Neural progenitor cell (in vitro differentiated cells): ENCODE measurements around the gene SLC23A1. TPM values are rescaled to one million over a fixed set of nuclear protein-coding genes. Genes with fewer than 3 reads are reported as not detected.

Experiments
- DNase-seq: peaks from one replicate; pipeline ENCODE4 v3.0.0-alpha.2; 2016; ENCODE audit warnings: low spot score
- H2AFZ ChIP-seq: fragments of 200-600 bp; sonication (generic); replicated peaks from 2 replicates; pipeline ENCODE4 v1.6.1; 2016; ENCODE audit warnings: antibody characterized with exemption
- H3F3A ChIP-seq: fragments of 200-600 bp; sonication (generic); 2 replicates; pipeline ENCODE4 v1.6.1; 2016; ENCODE audit warnings: antibody characterized with exemption, low read depth
- H3K27ac ChIP-seq: fragments of 200-600 bp; sonication (generic); 2 replicates; pipeline ENCODE4 v1.5.1; 2016; ENCODE audit warnings: mild to moderate bottlenecking
- H3K27me3 ChIP-seq: fragments of 200-600 bp; sonication (generic); 2 replicates; pipeline ENCODE4 v1.6.1; 2016; ENCODE audit warnings: mild to moderate bottlenecking, moderate library complexity
- H3K36me3 ChIP-seq: fragments of 200-600 bp; sonication (generic); 2 replicates; pipeline ENCODE4 v1.5.1; 2016
- H3K4me1 ChIP-seq: fragments of 200-600 bp; sonication (generic); 2 replicates; pipeline ENCODE4 v1.6.1; 2016; ENCODE audit warnings: mixed run types
- H3K4me2 ChIP-seq: fragments of 200-600 bp; sonication (generic); 2 replicates; pipeline ENCODE4 v1.6.1; 2016
- H3K4me3 ChIP-seq: fragments of 200-600 bp; sonication (generic); 2 replicates; pipeline ENCODE4 v1.5.1; 2016
- H3K79me2 ChIP-seq: fragments of 200-600 bp; sonication (generic); 2 replicates; pipeline ENCODE4 v1.6.1; 2016; ENCODE audit warnings: low read depth
- H3K9ac ChIP-seq: fragments of 200-600 bp; sonication (generic); 2 replicates; pipeline ENCODE4 v1.6.1; 2016
- H3K9me3 ChIP-seq: fragments of 200-600 bp; sonication (generic); 2 replicates; pipeline ENCODE4 v1.5.1; 2016; ENCODE audit warnings: low read depth
- H4K20me1 ChIP-seq: fragments of 200-600 bp; sonication (generic); 2 replicates; pipeline ENCODE4 v1.6.1; 2016; ENCODE audit warnings: low read depth
- H3K27ac Mint-ChIP-seq: 3 replicates; pipeline ENCODE4 v1.8.0; 2021; ENCODE audit warnings: mixed read lengths
- H3K27me3 Mint-ChIP-seq: 2 replicates; pipeline ENCODE4 v1.8.0; 2022; ENCODE audit warnings: low read depth, mild to moderate bottlenecking, inconsistent platforms, moderate library complexity, mixed read lengths; ENCODE audit not compliant: insufficient read depth
- H3K36me3 Mint-ChIP-seq: 3 replicates; pipeline ENCODE4 v1.8.0; 2021; ENCODE audit warnings: mixed read lengths
- H3K4me1 Mint-ChIP-seq: 3 replicates; pipeline ENCODE4 v1.8.0; 2021; ENCODE audit warnings: mixed read lengths
- H3K4me3 Mint-ChIP-seq: 3 replicates; pipeline ENCODE4 v1.8.0; 2021; ENCODE audit warnings: mild to moderate bottlenecking, moderate library complexity, mixed read lengths
- H3K9me3 Mint-ChIP-seq: 3 replicates; pipeline ENCODE4 v1.8.0; 2020; ENCODE audit warnings: mixed read lengths
- EZH2 ChIP-seq: fragments of 200-600 bp; sonication (generic); IDR thresholded peaks from 2 replicates; pipeline ENCODE4 v1.6.1; 2017; ENCODE audit warnings: antibody characterized with exemption, mild to moderate bottlenecking, moderate library complexity
- EZH2phosphoT487 ChIP-seq: fragments of 200-600 bp; sonication (generic); IDR thresholded peaks from 2 replicates; pipeline ENCODE4 v1.6.1; 2017; ENCODE audit warnings: antibody characterized with exemption
- total RNA-seq: library from RNA; depleted of rRNA; stranded (reverse); fragments of >200 nt; gene quantifications from 2 replicates; pipeline ENCODE4 v1.2.3, GENCODE V29; 2015; ENCODE audit warnings: low replicate concordance
- TF ChIP-seq, protein P1 (sequence below): fragments of 200-600 bp; sonication (generic); IDR thresholded peaks from 2 replicates; pipeline ENCODE4 v1.5.1; 2017; ENCODE audit warnings: antibody characterized with exemption, mild to moderate bottlenecking

Gene SLC23A1
- total RNA-seq, 1 donor from 2014 or later = not detected

DNA sequence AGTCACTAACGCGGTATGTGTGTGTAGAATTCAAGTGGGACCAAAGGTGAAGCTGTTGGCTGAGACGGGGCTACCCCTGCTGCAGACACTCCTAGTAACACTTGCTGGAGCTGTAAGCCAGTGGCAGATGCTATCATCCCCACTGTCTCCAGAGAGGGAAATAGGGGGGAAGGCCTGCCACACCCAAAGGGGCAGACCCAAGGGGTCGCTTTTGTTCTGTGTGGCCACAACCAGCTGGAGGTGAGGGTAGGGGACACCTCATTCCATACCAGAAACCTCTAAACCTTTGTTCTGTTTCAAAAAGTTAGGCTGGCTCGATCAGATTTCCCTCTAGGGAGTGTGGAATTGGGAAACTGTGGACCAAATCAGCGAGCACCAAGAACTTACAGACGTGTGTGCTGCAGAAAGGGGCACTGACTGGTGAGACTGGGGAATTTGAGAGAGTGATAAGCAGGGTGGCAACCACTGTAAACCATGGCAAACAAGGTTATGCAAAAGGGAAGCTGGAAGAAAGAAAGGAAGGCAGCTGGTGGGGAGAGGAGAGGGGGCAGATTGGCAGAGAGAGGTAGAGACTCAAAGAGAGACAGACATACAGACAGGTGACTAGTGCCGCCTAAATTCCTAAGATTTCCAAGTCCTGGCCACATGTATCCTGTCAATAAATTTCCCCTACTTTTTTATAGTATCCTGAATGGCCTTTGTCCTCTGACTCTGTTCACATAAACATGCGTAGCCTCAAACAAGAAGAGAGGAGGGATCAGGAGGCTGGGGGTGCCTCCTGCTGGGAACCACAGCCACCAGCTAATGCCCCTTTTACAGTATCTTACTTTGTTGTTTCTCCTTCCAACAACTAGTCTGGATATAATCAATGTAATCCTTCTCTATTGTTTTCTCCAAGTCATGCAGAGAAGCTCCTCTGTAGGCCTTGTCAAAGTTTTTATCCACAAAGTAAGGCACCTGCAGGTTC, 36.4 kb upstream of the SLC23A1 start:
- Mint-ChIP-seq H3K9me3 (no peaks in the 10 kb centered on the region), H3K27ac (no peak overlapping the region), H3K36me3 (peaks cover 18% of the 10 kb centered on the region), H3K4me1 (peaks cover 26% of the 10 kb centered on the region), H3K4me3 (no peak overlapping the region), H3K27me3 (no peaks in the 10 kb centered on the region)
- peaks cover 38% of the 10 kb centered on the region for H3K4me1 ChIP-seq
- no peaks in the 10 kb centered on the region for H3K79me2 ChIP-seq
- peak overlapping the region; percentile 77 for H3K4me2 ChIP-seq
- peak overlapping the region; percentile 24 for H3K4me3 ChIP-seq
- H4K20me1 ChIP-seq = no peaks in the 10 kb centered on the region
- no peaks in the 10 kb centered on the region for H3K9me3 ChIP-seq
- TF ChIP-seq EZH2 = no peak
- TF ChIP-seq EZH2phosphoT487 = peak; percentile 69
- TF ChIP-seq, protein P1, sequence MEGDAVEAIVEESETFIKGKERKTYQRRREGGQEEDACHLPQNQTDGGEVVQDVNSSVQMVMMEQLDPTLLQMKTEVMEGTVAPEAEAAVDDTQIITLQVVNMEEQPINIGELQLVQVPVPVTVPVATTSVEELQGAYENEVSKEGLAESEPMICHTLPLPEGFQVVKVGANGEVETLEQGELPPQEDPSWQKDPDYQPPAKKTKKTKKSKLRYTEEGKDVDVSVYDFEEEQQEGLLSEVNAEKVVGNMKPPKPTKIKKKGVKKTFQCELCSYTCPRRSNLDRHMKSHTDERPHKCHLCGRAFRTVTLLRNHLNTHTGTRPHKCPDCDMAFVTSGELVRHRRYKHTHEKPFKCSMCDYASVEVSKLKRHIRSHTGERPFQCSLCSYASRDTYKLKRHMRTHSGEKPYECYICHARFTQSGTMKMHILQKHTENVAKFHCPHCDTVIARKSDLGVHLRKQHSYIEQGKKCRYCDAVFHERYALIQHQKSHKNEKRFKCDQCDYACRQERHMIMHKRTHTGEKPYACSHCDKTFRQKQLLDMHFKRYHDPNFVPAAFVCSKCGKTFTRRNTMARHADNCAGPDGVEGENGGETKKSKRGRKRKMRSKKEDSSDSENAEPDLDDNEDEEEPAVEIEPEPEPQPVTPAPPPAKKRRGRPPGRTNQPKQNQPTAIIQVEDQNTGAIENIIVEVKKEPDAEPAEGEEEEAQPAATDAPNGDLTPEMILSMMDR = no peak
- peak overlapping the region; percentile 82 for H3K27ac ChIP-seq
- DNase-seq = peak; percentile 80
- no peaks in the 10 kb centered on the region for H3K27me3 ChIP-seq
- H3K36me3 ChIP-seq = no peaks in the 10 kb centered on the region
- H2AFZ ChIP-seq = no peak overlapping the region
- H3F3A ChIP-seq = peaks cover 42% of the 10 kb centered on the region
- H3K9ac ChIP-seq = no peak overlapping the region

DNA sequence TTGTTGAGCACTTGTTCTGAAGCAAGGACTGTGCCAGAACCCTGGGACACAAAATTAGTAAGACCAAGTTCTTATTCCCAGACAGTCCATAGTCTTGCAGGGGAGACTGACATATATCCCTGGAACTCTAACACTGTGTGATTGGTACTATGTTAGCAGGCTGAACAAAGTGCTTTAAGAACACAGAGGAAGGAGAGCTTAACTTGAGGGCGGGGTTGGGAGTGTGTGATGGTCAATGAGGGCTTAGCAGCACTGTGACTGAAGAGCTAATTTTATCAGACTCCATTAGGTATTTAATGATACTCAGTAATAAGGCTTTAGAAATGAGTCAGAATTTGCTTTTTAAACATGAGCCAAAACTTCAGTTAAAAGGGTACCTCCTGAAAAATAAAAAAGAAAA, 35.7 kb upstream of the SLC23A1 start:
- Mint-ChIP-seq H3K9me3 (no peaks in the 10 kb centered on the region), H3K4me3 (no peak overlapping the region), H3K36me3 (peaks cover 13% of the 10 kb centered on the region), H3K27me3 (no peaks in the 10 kb centered on the region), H3K27ac (no peak overlapping the region), H3K4me1 (peaks cover 26% of the 10 kb centered on the region)
- no peak overlapping the region for H2AFZ ChIP-seq
- H3K4me1 ChIP-seq = peaks cover 38% of the 10 kb centered on the region
- no peak overlapping the region for H3K4me3 ChIP-seq
- peak; percentile 40 for DNase-seq
- no peaks in the 10 kb centered on the region for H3K27me3 ChIP-seq
- H3K9ac ChIP-seq = no peak overlapping the region
- no peaks in the 10 kb centered on the region for H3K36me3 ChIP-seq
- no peaks in the 10 kb centered on the region for H3K79me2 ChIP-seq
- no peak overlapping the region for H3K27ac ChIP-seq
- TF ChIP-seq, protein P1 = no peak
- TF ChIP-seq EZH2phosphoT487 = no peak
- TF ChIP-seq EZH2 = no peak
- no peaks in the 10 kb centered on the region for H4K20me1 ChIP-seq
- peak overlapping the region; percentile 77 for H3K4me2 ChIP-seq
- H3F3A ChIP-seq = peaks cover 42% of the 10 kb centered on the region
- no peaks in the 10 kb centered on the region for H3K9me3 ChIP-seq

DNA sequence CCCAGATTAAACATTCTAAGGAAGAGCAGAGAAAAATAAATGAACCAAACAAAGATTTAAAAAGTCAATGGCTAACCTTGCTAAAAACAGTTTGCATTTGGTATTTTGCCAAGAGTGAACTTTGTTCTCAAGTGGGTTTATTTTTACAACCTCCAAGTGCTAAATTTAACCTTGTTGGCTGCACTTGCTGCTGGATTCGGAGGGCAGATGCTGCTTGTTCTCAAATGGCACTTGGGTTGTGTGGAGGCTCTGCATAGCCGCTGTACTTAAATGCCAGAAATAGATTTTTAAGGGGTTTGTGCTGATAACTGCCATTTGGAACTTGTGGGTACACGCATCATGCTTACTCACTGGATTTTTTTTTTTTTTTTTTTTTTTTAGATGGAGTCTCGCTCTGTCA, 34.1 kb upstream of the SLC23A1 start:
- Histone ChIP-seq H3K4me1 (peaks cover 38% of the 10 kb centered on the region), H4K20me1 (no peaks in the 10 kb centered on the region), H3F3A (peaks cover 42% of the 10 kb centered on the region), H2AFZ (no peak overlapping the region), H3K9me3 (no peaks in the 10 kb centered on the region), H3K36me3 (no peaks in the 10 kb centered on the region), H3K27ac (no peak overlapping the region), H3K4me3 (no peak overlapping the region), H3K4me2 (no peak overlapping the region), H3K79me2 (no peaks in the 10 kb centered on the region), H3K27me3 (no peaks in the 10 kb centered on the region), H3K9ac (no peak overlapping the region)
- Mint-ChIP-seq H3K4me3 (no peak overlapping the region), H3K9me3 (no peaks in the 10 kb centered on the region), H3K4me1 (peaks cover 22% of the 10 kb centered on the region), H3K27me3 (no peaks in the 10 kb centered on the region), H3K27ac (no peak overlapping the region), H3K36me3 (peaks cover 11% of the 10 kb centered on the region)
- TF ChIP-seq EZH2 (no peak), EZH2phosphoT487 (no peak)
- TF ChIP-seq, protein P1 = no peak
- DNase-seq = no peak
